HepG2 (cell line): ENCODE data around the gene ICAM5. TPM values are rescaled to one million over a fixed set of nuclear protein-coding genes. Genes with fewer than 3 reads are reported as not detected.
A peak's percentile ranks its signal among the peaks of the same experiment; 100 is the strongest.

Experiments
- DMAP1 ChIP-seq: IDR thresholded peaks from 2 replicates; pipeline ENCODE4 v1.6.1; 2016
- EHMT2 ChIP-seq: fragments of 200-600 bp; sonication (generic); IDR thresholded peaks from 2 replicates; pipeline ENCODE4 v1.7.0; 2017; ENCODE audit warnings: antibody characterized with exemption, low read depth, low read length, borderline replicate concordance
- ELF4 ChIP-seq: sonication (generic); formaldehyde crosslinking; IDR thresholded peaks from 2 replicates; pipeline ENCODE4 v1.5.0; 2020; ENCODE audit warnings: missing genetic modification reagents, mild to moderate bottlenecking, moderate library complexity, borderline replicate concordance
- HMGXB3 ChIP-seq: sonication (generic); formaldehyde crosslinking; IDR thresholded peaks from 2 replicates; pipeline ENCODE4 v1.4.0; 2020; ENCODE audit warnings: missing genetic modification reagents, borderline replicate concordance
- HNF1B ChIP-seq: sonication (generic); formaldehyde crosslinking; IDR thresholded peaks from 2 replicates; pipeline ENCODE4 v1.5.1; 2020; ENCODE audit warnings: mild to moderate bottlenecking, moderate library complexity, missing genetic modification reagents
- KDM5B ChIP-seq: sonication (generic); formaldehyde crosslinking; IDR thresholded peaks from 2 replicates; pipeline ENCODE4 v1.4.0; 2020; ENCODE audit warnings: missing genetic modification reagents, mild to moderate bottlenecking, borderline replicate concordance
- MTF1 ChIP-seq: sonication (generic); formaldehyde crosslinking; IDR thresholded peaks from 2 replicates; pipeline ENCODE4 v1.5.0; 2020; ENCODE audit warnings: missing genetic modification reagents
- PBX3 ChIP-seq: sonication (generic); formaldehyde crosslinking; IDR thresholded peaks from 2 replicates; pipeline ENCODE4 v1.8.1; 2023; ENCODE audit warnings: missing genetic modification reagents, inconsistent platforms, borderline replicate concordance
- POLR2A ChIP-seq, 2 experiments: IDR thresholded peaks; 2 replicates each; pipeline ENCODE4 v1.6.1; 2011; ENCODE audit warnings: low read depth in 2 of 2, low read length in 2 of 2, mild to moderate bottlenecking in 1 of 2, moderate library complexity in 1 of 2; ENCODE audit not compliant: insufficient read depth in 1 of 2
- SAP130 ChIP-seq: IDR thresholded peaks from 2 replicates; pipeline ENCODE4 v1.6.1; 2016; ENCODE audit warnings: low read depth
- ZNF230 ChIP-seq: sonication (generic); formaldehyde crosslinking; IDR thresholded peaks from 2 replicates; pipeline ENCODE4 v1.4.0; 2020; ENCODE audit warnings: mild to moderate bottlenecking, missing genetic modification reagents
- ZNF235 ChIP-seq: sonication (generic); formaldehyde crosslinking; IDR thresholded peaks from 2 replicates; pipeline ENCODE4 v1.8.1; 2023; ENCODE audit warnings: mild to moderate bottlenecking, missing genetic modification reagents, borderline replicate concordance
- ZNF350 ChIP-seq: sonication (generic); formaldehyde crosslinking; IDR thresholded peaks from 2 replicates; pipeline ENCODE4 v1.4.0; 2020; ENCODE audit warnings: mild to moderate bottlenecking, low read depth, missing genetic modification reagents, borderline replicate concordance
- ZNF615 ChIP-seq: sonication (generic); formaldehyde crosslinking; IDR thresholded peaks from 2 replicates; pipeline ENCODE4 v1.5.0; 2020; ENCODE audit warnings: mild to moderate bottlenecking, missing genetic modification reagents, borderline replicate concordance
- ZNF781 ChIP-seq: sonication (generic); formaldehyde crosslinking; IDR thresholded peaks from 2 replicates; pipeline ENCODE4 v1.5.1; 2020; ENCODE audit warnings: borderline replicate concordance, mild to moderate bottlenecking, missing genetic modification reagents; ENCODE audit errors: not compliant biosample characterization
- ZNF839 ChIP-seq: sonication (generic); formaldehyde crosslinking; IDR thresholded peaks from 2 replicates; pipeline ENCODE4 v1.4.0; 2020; ENCODE audit warnings: missing genetic modification reagents, mild to moderate bottlenecking, borderline replicate concordance
- ZSCAN29 ChIP-seq: sonication (generic); formaldehyde crosslinking; conservative IDR thresholded peaks from 2 replicates; pipeline ENCODE4 v1.4.0; 2020; ENCODE audit warnings: mild to moderate bottlenecking, missing genetic modification reagents
- polyA plus RNA-seq, 8 experiments: library from polyadenylated mRNA; depleted of rRNA in 3 of 8; stranded (reverse) in 7 of 8; unstranded in 1 of 8; fragments of >200 nt; fragmentation: Illumina TruSeq in 4 of 8; extraction: Trizol in 4 of 8; gene quantifications; 2 replicates each; pipeline versions ENCODE4 v1.2.1 to v1.2.3, GENCODE V29; 2011 to 2016; ENCODE audit warnings: low read depth in 4 of 8, missing spikeins in 1 of 8, mixed read lengths in 1 of 8; ENCODE audit not compliant: insufficient read depth in 1 of 8
- total RNA-seq, 5 experiments: library from RNA; depleted of rRNA; stranded (reverse); fragments of >200 nt; fragmentation: Illumina TruSeq; extraction: Trizol; gene quantifications; 2 replicates each; pipeline ENCODE4 v1.2.3, GENCODE V29; 2016; ENCODE audit warnings: low read depth in 1 of 5
- TF ChIP-seq, protein P1 (sequence below): sonication (generic); formaldehyde crosslinking; IDR thresholded peaks from 2 replicates; pipeline ENCODE4 v1.4.0; 2020; ENCODE audit warnings: mild to moderate bottlenecking, missing genetic modification reagents
- TF ChIP-seq, protein P2 (sequence below): sonication (generic); formaldehyde crosslinking; IDR thresholded peaks from 2 replicates; pipeline ENCODE4 v1.5.1; 2020; ENCODE audit warnings: missing genetic modification reagents, mild to moderate bottlenecking, borderline replicate concordance

ICAM5 gene
- total and polyA plus RNA-seq, 2 of the 13 experiments (the other 11 are each of a cell fraction or from before 2014, with no cell fraction given): 0.46 to 1.6 TPM

DNA sequence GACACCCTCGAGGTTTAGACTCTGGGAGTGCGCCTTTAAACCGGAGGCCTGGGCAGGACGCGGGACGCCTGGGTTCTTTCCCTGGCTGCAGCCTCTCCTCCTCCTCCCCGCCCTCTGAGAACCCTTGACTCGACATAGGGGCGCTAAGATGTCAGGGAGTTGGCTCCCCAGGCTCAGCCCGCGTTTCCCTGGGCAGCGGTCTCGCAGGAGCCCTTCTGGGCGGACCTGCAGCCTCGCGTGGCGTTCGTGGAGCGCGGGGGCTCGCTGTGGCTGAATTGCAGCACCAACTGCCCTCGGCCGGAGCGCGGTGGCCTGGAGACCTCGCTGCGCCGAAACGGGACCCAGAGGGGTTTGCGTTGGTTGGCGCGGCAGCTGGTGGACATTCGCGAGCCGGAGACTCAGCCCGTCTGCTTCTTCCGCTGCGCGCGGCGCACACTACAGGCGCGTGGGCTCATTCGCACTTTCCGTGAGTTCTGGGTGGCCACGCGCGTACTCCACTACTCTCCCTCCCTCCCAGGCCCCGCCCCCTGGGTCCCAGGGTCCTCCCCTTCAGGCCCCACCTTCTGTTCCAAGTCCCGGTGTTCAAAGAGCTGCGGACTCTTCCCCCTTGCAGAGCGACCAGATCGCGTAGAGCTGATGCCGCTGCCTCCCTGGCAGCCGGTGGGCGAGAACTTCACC lies 1.3 kb downstream of the ICAM5 start (continued):
- no peak for TF ChIP-seq ZNF615
- TF ChIP-seq SAP130: peak; percentile 56; the same call in 1 of the 2 replicates
- TF ChIP-seq HMGXB3: no peak
- TF ChIP-seq MTF1 (CRISPR knock-in tag): no peak
- TF ChIP-seq ZSCAN29 (CRISPR knock-in tag): no peak
- TF ChIP-seq ZNF839 (CRISPR knock-in tag): no peak
- peak in 1 of 2 experiments; percentile 53; a peak in 1 of 4 replicates for TF ChIP-seq POLR2A (IDR thresholded peaks at IDR 0.05; ENCODE audit: insufficient read depth in 1 of 2, low read depth in 2 of 2, low read length in 2 of 2)
- no peak for TF ChIP-seq ZNF235
- TF ChIP-seq ZNF781 (CRISPR knock-in tag): no peak
- TF ChIP-seq KDM5B (CRISPR knock-in tag): 0 out of 2 replicates have a peak, but pooled peaks have one; percentile 55
- no peak for TF ChIP-seq ELF4 (CRISPR knock-in tag)
- TF ChIP-seq ZNF350: no peak
- no peak for TF ChIP-seq DMAP1 (CRISPR knock-in tag)
- no peak; the same call in 1 of the 2 replicates for TF ChIP-seq HNF1B (CRISPR knock-in tag)
- TF ChIP-seq, protein P1, sequence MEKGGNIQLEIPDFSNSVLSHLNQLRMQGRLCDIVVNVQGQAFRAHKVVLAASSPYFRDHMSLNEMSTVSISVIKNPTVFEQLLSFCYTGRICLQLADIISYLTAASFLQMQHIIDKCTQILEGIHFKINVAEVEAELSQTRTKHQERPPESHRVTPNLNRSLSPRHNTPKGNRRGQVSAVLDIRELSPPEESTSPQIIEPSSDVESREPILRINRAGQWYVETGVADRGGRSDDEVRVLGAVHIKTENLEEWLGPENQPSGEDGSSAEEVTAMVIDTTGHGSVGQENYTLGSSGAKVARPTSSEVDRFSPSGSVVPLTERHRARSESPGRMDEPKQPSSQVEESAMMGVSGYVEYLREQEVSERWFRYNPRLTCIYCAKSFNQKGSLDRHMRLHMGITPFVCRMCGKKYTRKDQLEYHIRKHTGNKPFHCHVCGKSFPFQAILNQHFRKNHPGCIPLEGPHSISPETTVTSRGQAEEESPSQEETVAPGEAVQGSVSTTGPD: no peak
- no peak for TF ChIP-seq ZNF230 (CRISPR knock-in tag)
- TF ChIP-seq, protein P2, sequence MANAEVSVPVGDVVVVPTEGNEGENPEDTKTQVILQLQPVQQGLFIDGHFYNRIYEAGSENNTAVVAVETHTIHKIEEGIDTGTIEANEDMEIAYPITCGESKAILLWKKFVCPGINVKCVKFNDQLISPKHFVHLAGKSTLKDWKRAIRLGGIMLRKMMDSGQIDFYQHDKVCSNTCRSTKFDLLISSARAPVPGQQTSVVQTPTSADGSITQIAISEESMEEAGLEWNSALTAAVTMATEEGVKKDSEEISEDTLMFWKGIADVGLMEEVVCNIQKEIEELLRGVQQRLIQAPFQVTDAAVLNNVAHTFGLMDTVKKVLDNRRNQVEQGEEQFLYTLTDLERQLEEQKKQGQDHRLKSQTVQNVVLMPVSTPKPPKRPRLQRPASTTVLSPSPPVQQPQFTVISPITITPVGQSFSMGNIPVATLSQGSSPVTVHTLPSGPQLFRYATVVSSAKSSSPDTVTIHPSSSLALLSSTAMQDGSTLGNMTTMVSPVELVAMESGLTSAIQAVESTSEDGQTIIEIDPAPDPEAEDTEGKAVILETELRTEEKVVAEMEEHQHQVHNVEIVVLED (CRISPR knock-in tag): peak; percentile 26; the same call in 1 of the 2 replicates
- no peak for TF ChIP-seq PBX3 (CRISPR knock-in tag)
- TF ChIP-seq EHMT2: no peak
